Mucosa of descending colon (tissue), 3 donors: Measurements from ENCODE around the gene RXRB. TPM values are rescaled to one million over a fixed set of nuclear protein-coding genes. Genes with fewer than 3 reads are reported as not detected.
A peak's percentile ranks its signal among the peaks of the same experiment; 100 is the strongest.

Experiments
- microRNA-seq: library from miRNA; unstranded; fragments of <30 nt; microRNA quantifications from one replicate; pipeline ENCODE4, GENCODE V29; 2019
- total RNA-seq, 3 donors: library from RNA; stranded (reverse); fragmentation: NEBNext Ultra II Directional in 2 of 3; extraction: Animal tissue kit (Norgen Biotek cat#: 25700) in 2 of 3; gene quantifications; one replicate each; pipeline versions ENCODE4 v1.2.1 to v1.2.4, GENCODE V29; 2021 to 2023
- donor health status: DM: no; HTN: no; CAD: no; lungs with moderate emphysema.
- donor health status: DM: no; HTN: no; CAD: no.
- donor health status: DM: no; HTN: yes; CAD: no.

The RXRB gene
- total RNA-seq, 3 donors from 2014 or later = 45.4 to 51.1 (median 51.1) TPM

Small RNAs within 50 kb of the gene (microRNA-seq; reads per million reads assigned to microRNA genes)
- 7.7 reads per million, percentile 30 among the genes with 10 or more reads in this experiment for gene MIR219A1

Other genes with a start within 250 kb of the RXRB start
- 10 to 100 TPM; 12.4 to 48.5 (median 27.7) TPM for gene HLA-DMA, start 247.6 kb downstream of the RXRB start, total RNA-seq
- 100 to 1,000 TPM; 133 to 195 (median 168) TPM for gene BRD2, start 232.1 kb downstream of the RXRB start, total RNA-seq
- 1 to 10 TPM; 1.8 to 4.0 (median 3.2) TPM for gene HLA-DOA, start 191.1 kb downstream of the RXRB start, total RNA-seq
- gene HLA-DPA1, start 127.0 kb downstream of the RXRB start, total RNA-seq = 10 to 100 TPM; 46.6 to 62.0 (median 49.9) TPM
- 10 to 100 TPM; 31.2 to 55.0 (median 51.2) TPM for gene HLA-DPB1, start 124.7 kb downstream of the RXRB start, total RNA-seq
- gene COL11A2, start 8.2 kb downstream of the RXRB start, total RNA-seq = 1 to 10 TPM in 1 of 3 donors, under 1 TPM in 2; 0.27 to 1.1 (median 0.52) TPM
- gene SLC39A7, start 202 bp upstream of the RXRB start, total RNA-seq = 100 to 1,000 TPM in 2 of 3 donors, 10 to 100 TPM in 1; 96.9 to 159 (median 106) TPM
- gene HSD17B8, start 4.0 kb upstream of the RXRB start, total RNA-seq = 10 to 100 TPM; 12.3 to 23.2 (median 19.7) TPM
- 10 to 100 TPM; 28.4 to 45.1 (median 30.3) TPM for gene RING1, start 7.8 kb upstream of the RXRB start, total RNA-seq
- 10 to 100 TPM; 58.2 to 82.6 (median 72.7) TPM for gene VPS52, start 71.2 kb upstream of the RXRB start, total RNA-seq
- gene RPS18, start 71.4 kb upstream of the RXRB start, total RNA-seq = 1,000 to 10,000 TPM; 1,579 to 1,936 (median 1,680) TPM
- 10 to 100 TPM; 21.6 to 41.7 (median 24.2) TPM for gene B3GALT4, start 76.5 kb upstream of the RXRB start, total RNA-seq
- 10 to 100 TPM; 25.5 to 37.9 (median 30.9) TPM for gene WDR46, start 88.6 kb upstream of the RXRB start, total RNA-seq
- 10 to 100 TPM; 37.9 to 50.1 (median 40.2) TPM for gene PFDN6, start 88.9 kb upstream of the RXRB start, total RNA-seq
- 10 to 100 TPM; 26.4 to 64.6 (median 38.9) TPM for gene RGL2, start 98.3 kb upstream of the RXRB start, total RNA-seq
- 100 to 1,000 TPM; 179 to 321 (median 258) TPM for gene TAPBP, start 113.4 kb upstream of the RXRB start, total RNA-seq
- gene ZBTB22, start 117.1 kb upstream of the RXRB start, total RNA-seq = 10 to 100 TPM; 18.5 to 23.7 (median 20.1) TPM
- 10 to 100 TPM; 34.7 to 46.1 (median 39.7) TPM for gene DAXX, start 122.3 kb upstream of the RXRB start, total RNA-seq
- 10 to 100 TPM in 1 of 3 donors, 1 to 10 TPM in 2; 3.5 to 21.1 (median 6.3) TPM for gene KIFC1, start 191.2 kb upstream of the RXRB start, total RNA-seq
- 10 to 100 TPM; 29.9 to 96.5 (median 38.1) TPM for gene PHF1, start 210.3 kb upstream of the RXRB start, total RNA-seq
- 100 to 1,000 TPM; 146 to 163 (median 151) TPM for gene CUTA, start 217.4 kb upstream of the RXRB start, total RNA-seq
- 10 to 100 TPM in 1 of 3 donors, 1 to 10 TPM in 2; 8.1 to 39.8 (median 8.8) TPM for gene SYNGAP1, start 219.4 kb upstream of the RXRB start, total RNA-seq